C4-2B (cell line): Measurements from ENCODE around the gene B3GNT5.

Experiments
- ZFX ChIP-seq: fragments of 450-650 bp; IDR thresholded peaks from 2 replicates; pipeline ENCODE4 v1.6.1; 2017
- TF ChIP-seq, protein P1 (sequence below): fragments of 450-650 bp; conservative IDR thresholded peaks from 2 replicates; pipeline ENCODE4 v1.5.1; 2017; ENCODE audit warnings: mild to moderate bottlenecking

DNA sequence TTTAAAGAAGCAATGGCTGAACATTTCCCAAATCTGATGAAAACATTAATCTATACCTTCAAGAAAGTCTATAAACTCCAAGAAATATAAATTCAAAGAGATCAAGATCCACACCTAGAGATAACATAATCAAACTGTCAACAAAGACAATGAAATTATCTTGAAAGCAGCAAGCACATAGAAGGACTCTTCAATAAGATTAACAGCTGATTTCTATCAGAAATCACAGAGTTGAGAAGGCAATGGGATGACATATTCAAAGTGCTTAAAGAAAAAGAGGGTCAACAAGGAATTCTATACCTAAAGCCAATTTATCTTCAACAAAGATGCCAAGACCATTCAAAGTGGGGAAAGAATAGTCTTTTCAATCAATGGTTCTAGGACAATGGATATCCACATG, 49.4 kb upstream of the B3GNT5 start:
- TF ChIP-seq, protein P1, sequence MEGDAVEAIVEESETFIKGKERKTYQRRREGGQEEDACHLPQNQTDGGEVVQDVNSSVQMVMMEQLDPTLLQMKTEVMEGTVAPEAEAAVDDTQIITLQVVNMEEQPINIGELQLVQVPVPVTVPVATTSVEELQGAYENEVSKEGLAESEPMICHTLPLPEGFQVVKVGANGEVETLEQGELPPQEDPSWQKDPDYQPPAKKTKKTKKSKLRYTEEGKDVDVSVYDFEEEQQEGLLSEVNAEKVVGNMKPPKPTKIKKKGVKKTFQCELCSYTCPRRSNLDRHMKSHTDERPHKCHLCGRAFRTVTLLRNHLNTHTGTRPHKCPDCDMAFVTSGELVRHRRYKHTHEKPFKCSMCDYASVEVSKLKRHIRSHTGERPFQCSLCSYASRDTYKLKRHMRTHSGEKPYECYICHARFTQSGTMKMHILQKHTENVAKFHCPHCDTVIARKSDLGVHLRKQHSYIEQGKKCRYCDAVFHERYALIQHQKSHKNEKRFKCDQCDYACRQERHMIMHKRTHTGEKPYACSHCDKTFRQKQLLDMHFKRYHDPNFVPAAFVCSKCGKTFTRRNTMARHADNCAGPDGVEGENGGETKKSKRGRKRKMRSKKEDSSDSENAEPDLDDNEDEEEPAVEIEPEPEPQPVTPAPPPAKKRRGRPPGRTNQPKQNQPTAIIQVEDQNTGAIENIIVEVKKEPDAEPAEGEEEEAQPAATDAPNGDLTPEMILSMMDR, result no peak
- no peak for TF ChIP-seq ZFX
